ENCODE data around the gene TRABD2A.

Gene TRABD2A

GRCh38 chr2:84816426-84817026 lies 64.4 kb downstream of the TRABD2A start:
- DNase-seq (ENCODE audit: low read depth) = no peak

- DNase-seq (ENCODE audit: low read depth) = peak; percentile 56
Measured at GRCh38 chr2:84815146-84815545, 65.7 kb downstream of the TRABD2A start.

- DNase-seq (ENCODE audit: low read depth) = no peak
Measured at GRCh38 chr2:84811839-84812431, 68.9 kb downstream of the TRABD2A start.

- DNase-seq (ENCODE audit: low read depth) = no peak
Measured at GRCh38 chr2:84808279-84808678, 72.6 kb downstream of the TRABD2A start.

- DNase-seq (ENCODE audit: low read depth) = peak; percentile 92
Measured at GRCh38 chr2:84807063-84807485, 73.8 kb downstream of the TRABD2A start.

GRCh38 chr2:84805250-84805958 lies 75.5 kb downstream of the TRABD2A start:
- no peak for DNase-seq (ENCODE audit: low read depth)

GRCh38 chr2:84801811-84802210 lies 79.1 kb downstream of the TRABD2A start:
- no peak for DNase-seq (ENCODE audit: low read depth)

GRCh38 chr2:84800194-84800805 lies 80.6 kb downstream of the TRABD2A start:
- DNase-seq (ENCODE audit: low read depth) = no peak

GRCh38 chr2:84799772-84800171 lies 81.1 kb downstream of the TRABD2A start:
- DNase-seq (ENCODE audit: low read depth) = no peak

- no peak for DNase-seq (ENCODE audit: low read depth)
Measured at GRCh38 chr2:84797271-84797670, 83.6 kb downstream of the TRABD2A start.

GRCh38 chr2:84796798-84797197 lies 84.1 kb downstream of the TRABD2A start:
- DNase-seq (ENCODE audit: low read depth) = no peak

GRCh38 chr2:84793641-84794040 lies 87.2 kb downstream of the TRABD2A start:
- no peak for DNase-seq (ENCODE audit: low read depth)

GRCh38 chr2:84792856-84793522 lies 87.9 kb downstream of the TRABD2A start:
- DNase-seq (ENCODE audit: low read depth) = peak; percentile 20

- no peak for DNase-seq (ENCODE audit: low read depth)
Measured at GRCh38 chr2:84788498-84788897, 92.4 kb downstream of the TRABD2A start.

GRCh38 chr2:84788027-84788426 lies 92.9 kb downstream of the TRABD2A start:
- no peak for DNase-seq (ENCODE audit: low read depth)

- DNase-seq (ENCODE audit: low read depth) = no peak
Measured at GRCh38 chr2:84786601-84787000, 94.3 kb downstream of the TRABD2A start.

- no peak for DNase-seq (ENCODE audit: low read depth)
Measured at GRCh38 chr2:84785950-84786349, 94.9 kb downstream of the TRABD2A start.

GRCh38 chr2:84782717-84783442 lies 98.0 kb downstream of the TRABD2A start:
- no peak for DNase-seq (ENCODE audit: low read depth)

GRCh38 chr2:84781942-84782716 lies 98.8 kb downstream of the TRABD2A start:
- no peak for DNase-seq (ENCODE audit: low read depth)

- no peak for DNase-seq (ENCODE audit: low read depth)
Measured at GRCh38 chr2:84779781-84780180, 101.1 kb downstream of the TRABD2A start.
